GM12892 (cell line): ENCODE measurements around the gene SRP9.

Source experiments
- POLR2A ChIP-seq: IDR thresholded peaks from 2 replicates; pipeline ENCODE4 v1.6.1; 2011; ENCODE audit warnings: low read depth, low read length, control low read depth
- POLR2AphosphoS5 ChIP-seq: IDR thresholded peaks from 2 replicates; pipeline ENCODE4 v1.6.1; 2011; ENCODE audit warnings: low read depth, low read length, control low read depth

GRCh38 chr1:225816643-225817538 lies 39.3 kb downstream of the SRP9 start:
- TF ChIP-seq POLR2AphosphoS5: no peak
- no peak for TF ChIP-seq POLR2A
